ENCODE measurements around the gene L3MBTL3.

Gene L3MBTL3

DNA sequence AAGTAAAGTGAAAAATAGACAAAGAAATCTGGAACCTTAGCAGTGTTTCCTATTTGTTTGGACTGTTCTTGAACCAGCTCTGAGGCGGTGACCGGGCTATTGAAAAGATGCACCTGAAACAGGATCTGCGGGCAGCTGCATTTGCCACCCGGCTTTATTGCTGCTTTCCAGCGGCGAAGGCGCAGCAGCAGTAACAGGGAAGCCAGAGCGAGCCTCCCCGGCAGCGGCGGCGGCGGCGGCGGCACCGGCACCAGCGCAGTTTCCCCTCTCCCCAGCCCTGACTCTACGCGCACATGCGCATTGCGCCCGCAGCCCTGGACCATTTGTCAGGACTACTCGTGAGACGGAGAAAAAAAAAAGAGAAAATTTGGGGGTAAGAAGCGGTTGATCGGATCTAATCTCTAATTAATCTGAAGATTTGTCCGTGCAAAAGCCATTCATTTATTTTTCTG, at the start of gene L3MBTL3:
TSS of gene L3MBTL3 (plus strand) at position 290 of the 452 bp plus-strand sequence. CDS start 24,119 bp downstream, outside the sequence.
- DNase-seq = peak; percentile 85 to 91

- DNase-seq = no peak
These were observed 49.3 kb upstream of the L3MBTL3 start for GRCh38 chr6:129969064-129969463.

GRCh38 chr6:129976110-129976509, 42.3 kb upstream of the L3MBTL3 start:
- DNase-seq = no peak

- DNase-seq = no peak
These were observed 40.0 kb upstream of the L3MBTL3 start for GRCh38 chr6:129978148-129978916.

DNA sequence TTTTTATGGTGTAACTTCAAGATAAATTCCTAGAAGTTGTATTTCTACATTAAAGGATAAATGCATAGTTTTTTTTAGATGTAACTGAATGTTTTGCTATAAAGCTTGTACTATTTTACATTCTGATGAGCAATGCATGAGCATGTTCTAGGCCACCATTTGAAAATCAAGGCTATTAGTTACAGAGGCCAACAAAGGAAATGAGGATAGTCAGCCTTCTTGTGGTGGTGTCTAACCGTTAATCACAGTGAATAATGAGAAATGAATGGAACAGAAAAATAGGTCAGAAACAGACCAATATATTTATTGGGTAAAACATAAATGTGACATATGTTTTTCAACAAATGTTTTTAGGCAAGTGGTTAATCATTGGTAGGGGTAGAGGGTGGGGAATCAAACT, 37.6 kb upstream of the L3MBTL3 start:
- no peak for DNase-seq

DNA sequence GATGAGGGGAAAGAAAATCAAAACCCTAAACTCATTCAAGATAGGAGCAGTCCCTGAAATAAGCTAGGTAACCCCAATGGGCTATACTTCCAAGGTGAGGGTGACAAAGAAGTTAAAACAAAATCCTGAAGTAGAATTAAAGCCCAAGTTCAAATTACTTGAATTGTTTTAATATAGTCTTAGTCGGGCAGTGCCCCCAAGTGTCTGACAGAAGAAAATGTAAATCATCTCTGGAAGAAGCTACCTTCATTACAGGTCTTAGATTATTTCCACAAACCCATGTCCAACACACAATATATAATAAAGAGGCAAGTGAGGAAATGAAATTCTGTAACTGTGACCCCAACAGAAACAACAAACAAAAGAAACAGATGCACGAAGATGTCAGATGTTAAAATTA, 36.8 kb upstream of the L3MBTL3 start:
- DNase-seq = no peak

GRCh38 chr6:129989396-129989795, 29.0 kb upstream of the L3MBTL3 start:
- no peak for DNase-seq

GRCh38 chr6:129992881-129993280, 25.5 kb upstream of the L3MBTL3 start:
- DNase-seq = no peak

DNA sequence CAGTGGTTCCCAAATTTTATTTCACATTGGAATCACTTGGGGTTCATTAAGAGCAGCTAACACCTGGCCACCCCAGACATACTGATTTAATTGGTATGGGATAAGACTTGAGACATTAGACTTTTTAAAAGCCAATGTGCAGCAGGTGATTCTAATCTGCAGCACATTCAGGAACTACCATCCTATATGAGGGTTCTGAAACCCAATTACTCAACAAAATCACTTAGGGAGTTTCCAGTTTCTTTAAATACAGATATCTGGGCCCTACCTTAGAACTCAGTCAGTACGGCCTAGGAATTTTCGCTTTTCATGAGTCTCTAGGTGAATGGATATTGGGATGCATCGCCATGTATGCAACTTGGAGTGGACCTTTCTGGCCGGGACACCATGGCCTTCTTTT, 24.0 kb upstream of the L3MBTL3 start:
- no peak for DNase-seq

- no peak for DNase-seq
These were observed 22.0 kb upstream of the L3MBTL3 start for GRCh38 chr6:129996387-129996786.

DNA sequence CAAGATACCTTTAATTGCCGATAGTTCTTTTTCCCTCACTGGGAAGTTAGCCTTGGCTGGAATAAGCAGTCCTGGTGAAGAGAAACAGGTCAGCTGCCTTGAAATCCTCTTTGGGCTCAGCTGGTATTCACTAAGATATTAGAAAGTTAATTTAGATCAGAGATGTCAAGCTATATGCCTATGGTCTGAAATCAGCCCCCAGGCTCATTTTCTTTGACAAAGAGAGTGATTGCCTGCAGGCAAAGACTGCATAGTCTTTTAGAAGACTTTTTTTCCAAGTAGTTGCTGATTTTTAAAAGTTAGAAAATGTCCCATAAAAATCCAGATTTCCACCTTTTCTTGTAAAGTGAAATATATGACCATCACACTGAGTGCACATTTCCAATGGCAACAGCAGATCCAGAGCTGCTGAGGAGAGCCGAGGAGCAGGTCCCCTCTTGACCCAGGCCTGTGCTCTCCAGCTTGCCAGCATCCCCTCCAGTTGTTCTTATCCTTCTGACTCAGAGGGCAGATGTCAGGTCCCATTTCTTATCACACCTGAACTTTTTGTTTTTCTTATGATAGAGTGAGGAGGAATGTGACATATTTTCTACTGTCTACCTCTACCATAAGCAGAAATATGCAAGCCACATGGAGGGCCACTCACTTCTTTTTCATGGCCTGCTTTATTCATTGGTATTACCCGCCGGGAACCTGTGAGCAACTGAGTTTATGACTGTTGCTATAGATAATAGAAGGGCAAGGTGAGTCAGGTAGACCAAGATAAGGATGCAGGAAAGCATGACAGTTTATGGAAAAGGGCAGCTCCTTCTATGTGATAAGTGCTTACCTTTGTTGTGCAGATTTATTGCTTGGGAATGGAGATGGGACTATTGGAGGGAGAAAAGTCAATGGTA, 17.6 kb upstream of the L3MBTL3 start:
- no peak for DNase-seq

GRCh38 chr6:130008236-130008873, 10.0 kb upstream of the L3MBTL3 start:
- no peak for DNase-seq

DNA sequence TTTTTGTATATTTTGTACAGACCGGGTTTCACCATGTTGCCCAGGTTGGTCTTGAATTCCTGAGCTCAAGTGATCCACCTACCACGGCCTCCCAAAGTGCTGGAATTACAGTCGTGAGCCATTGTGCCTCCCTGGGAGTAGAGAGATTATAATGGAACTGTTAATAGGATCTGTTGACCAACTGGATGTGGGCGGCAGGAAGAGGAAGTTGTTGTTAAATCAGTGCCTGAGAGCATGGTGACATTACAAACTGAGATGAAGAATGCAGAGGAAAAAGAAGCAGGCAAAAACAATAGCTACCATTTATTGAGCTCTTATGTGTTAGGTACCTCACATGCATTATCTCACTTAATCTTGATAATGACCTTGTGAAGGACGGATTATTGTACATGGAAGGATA, 9.2 kb upstream of the L3MBTL3 start:
- DNase-seq = no peak

- no peak for DNase-seq
These were observed 8.0 kb upstream of the L3MBTL3 start for GRCh38 chr6:130010387-130010786.

DNA sequence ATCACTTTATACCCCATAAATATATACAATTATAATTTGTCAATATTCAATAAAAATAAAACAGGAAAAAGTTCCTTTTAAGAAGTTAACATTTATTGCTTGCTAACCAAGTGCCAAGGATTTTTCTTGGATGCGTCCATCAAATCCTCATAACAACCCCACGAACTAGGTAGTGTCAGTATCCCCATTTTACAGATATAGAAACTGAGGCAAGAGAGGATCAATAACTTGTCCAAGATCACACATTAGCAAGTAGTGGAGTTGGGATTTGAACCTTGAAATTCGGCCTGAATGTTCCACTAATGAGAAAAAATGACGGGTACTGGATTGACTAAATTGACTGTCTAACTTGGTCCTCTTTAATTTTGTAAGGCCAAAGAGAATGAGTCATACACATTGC, 5.7 kb upstream of the L3MBTL3 start:
- DNase-seq = no peak

DNA sequence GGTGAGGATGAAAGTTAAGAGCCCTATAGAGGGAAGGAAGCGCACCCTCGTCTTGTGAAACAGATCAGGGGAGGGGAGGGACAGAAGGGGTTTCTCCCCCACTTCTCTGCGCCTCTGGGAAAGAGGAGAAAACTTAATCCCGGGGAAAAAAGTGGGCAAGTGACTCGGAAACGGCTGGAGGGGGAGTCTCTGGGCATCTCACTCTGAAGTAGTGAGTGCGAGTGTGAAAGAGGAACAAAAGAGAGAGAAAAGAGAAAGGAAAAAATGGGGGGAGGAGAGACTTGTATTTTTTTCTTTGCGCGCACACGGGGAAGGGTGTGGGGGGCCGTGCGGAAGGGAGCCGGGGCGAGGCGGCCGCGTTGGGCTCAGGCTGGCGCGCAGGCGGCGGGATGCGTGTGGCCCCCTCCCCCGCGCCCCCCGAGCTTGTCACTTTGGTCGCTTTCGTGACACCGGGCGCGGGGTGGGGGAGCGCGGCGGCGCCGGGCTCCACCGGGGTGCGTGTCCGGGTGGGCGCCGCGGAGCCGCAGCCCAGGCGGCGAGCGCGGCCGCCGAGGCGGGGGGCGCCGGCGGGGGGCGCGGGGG, 454 bp downstream of the L3MBTL3 start:
- DNase-seq = no peak

GRCh38 chr6:130019326-130020072, 1.1 kb downstream of the L3MBTL3 start:
- DNase-seq = peak in 1 of 2 experiments; percentile 40

GRCh38 chr6:130020073-130020906, 1.9 kb downstream of the L3MBTL3 start:
- DNase-seq = peak in 1 of 2 experiments; percentile 37

GRCh38 chr6:130020907-130021629, 2.7 kb downstream of the L3MBTL3 start:
- DNase-seq = peak; percentile 87 to 89

DNA sequence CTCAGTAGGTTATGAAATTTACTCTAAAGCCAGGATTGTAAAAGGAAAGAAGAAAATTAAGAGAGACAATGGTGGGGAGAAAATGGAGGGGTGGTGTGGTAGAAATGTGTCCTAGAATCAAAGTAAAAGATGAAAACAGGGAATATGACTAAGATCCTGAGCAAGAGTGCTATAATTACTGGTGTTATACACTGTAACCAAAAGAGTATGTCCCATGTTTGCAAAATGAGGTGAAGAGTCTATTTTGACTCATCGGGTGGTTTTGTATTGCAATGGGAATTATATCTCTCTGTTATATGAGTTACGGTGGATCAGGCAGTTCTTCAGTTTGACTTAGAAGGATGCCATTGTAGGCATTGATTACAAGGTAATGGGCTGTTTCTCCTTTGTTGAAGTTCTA, 8.5 kb downstream of the L3MBTL3 start:
- DNase-seq = no peak

DNA sequence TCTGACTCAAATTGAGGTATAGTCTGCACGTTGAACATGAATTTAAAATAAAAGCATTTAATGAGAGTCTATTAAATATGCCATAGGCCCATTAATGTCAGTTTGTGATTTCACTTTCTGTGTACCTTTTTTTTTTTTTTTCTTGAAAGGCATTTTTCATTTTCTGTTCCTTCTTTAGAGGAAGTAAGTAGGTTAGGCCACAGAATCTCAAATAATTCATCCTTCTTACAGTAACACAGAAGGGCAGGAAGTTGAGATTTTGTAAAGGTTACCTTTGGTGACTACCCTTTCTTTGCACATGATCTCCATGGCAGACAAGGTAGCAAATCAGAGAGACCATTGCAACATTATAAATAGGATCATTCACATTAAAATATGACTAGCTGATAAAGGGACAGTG, 9.6 kb downstream of the L3MBTL3 start:
- no peak for DNase-seq

All from NCI-H524 (cell line).